GM12878 (cell line): ENCODE measurements around the gene LPIN1. TPM values are rescaled to one million over a fixed set of nuclear protein-coding genes. Genes with fewer than 3 reads are reported as not detected.

ENCODE experiments used
- ATAC-seq: fragments of 200-7000 bp; cut with Tn5 transposase; 3 replicates; pipeline ENCODE4 v1.9.1; 2020; ENCODE audit warnings: mild to moderate bottlenecking, moderate library complexity
- BruUV-seq: library from RNA; stranded (reverse); fragments of 400-500 nt; replicated peaks from 2 replicates; lab custom pipeline; 2021; lab: Mats Ljungman, UMichigan
- CTCF ChIA-PET: fragments of 300-600 bp; sonication (Branson Sonifier 250); formaldehyde crosslinking; extraction: SDS; loops from one replicate; lab custom pipeline; 2021; ENCODE audit warnings: inconsistent platforms; lab: Yijun Ruan, JAX
- POLR2A ChIA-PET: fragments of 350-600 bp; formaldehyde crosslinking; extraction: SDS; loops from one replicate; lab custom pipeline; 2021; ENCODE audit warnings: inconsistent platforms; lab: Charles Lee
- RAD21 ChIA-PET: fragments of 300-600 bp; sonication (Branson Sonifier 250); formaldehyde crosslinking; loops from one replicate; lab custom pipeline; 2023; ENCODE audit warnings: antibody characterized with exemption; ENCODE audit not compliant: unreplicated experiment; lab: Charles Lee
- SMC1A ChIA-PET: fragments of 300-600 bp; sonication (Branson Sonifier 250); formaldehyde crosslinking; loops from one replicate; lab custom pipeline; 2023; ENCODE audit not compliant: unreplicated experiment, uncharacterized antibody; lab: Charles Lee
- DNase-seq: peaks from one replicate; pipeline ENCODE4 v3.0.0-alpha.2; 2011; ENCODE audit warnings: low read depth, low spot score
- FAIRE-seq: peaks from 3 replicates; lab custom pipeline; 2011; peaks lifted over from hg19 to GRCh38; lab: Jason Lieb, UNC
- H2AFZ ChIP-seq: 2 replicates; pipeline ENCODE4 v1.6.0; 2011; ENCODE audit warnings: low read depth, low read length, control low read depth; ENCODE audit not compliant: control insufficient read depth
- H3K27ac ChIP-seq: 2 replicates; pipeline ENCODE4 v1.5.1; 2011; ENCODE audit warnings: control low read depth; ENCODE audit not compliant: control insufficient read depth, insufficient read depth
- H3K27me3 ChIP-seq, 2 experiments: replicated peaks in 1 of 2; 2 replicates each; pipeline versions ENCODE4 v1.6.0 to v1.6.1; 2011; ENCODE audit warnings: low read length in 1 of 2; ENCODE audit not compliant: control insufficient read depth in 2 of 2, insufficient read depth in 2 of 2
- H3K36me3 ChIP-seq, 2 experiments: 2 replicates each; pipeline ENCODE4 v1.5.1; 2011; ENCODE audit warnings: low read length in 1 of 2; ENCODE audit not compliant: control insufficient read depth in 2 of 2, insufficient read depth in 2 of 2
- H3K4me1 ChIP-seq: 2 replicates; pipeline ENCODE4 v1.6.1; 2011; ENCODE audit warnings: mild to moderate bottlenecking, low read length, moderate library complexity, mixed read lengths; ENCODE audit not compliant: control insufficient read depth, insufficient read depth
- H3K4me2 ChIP-seq: 2 replicates; pipeline ENCODE4 v1.6.0; 2011; ENCODE audit warnings: control low read depth; ENCODE audit not compliant: control insufficient read depth, insufficient read depth
- H3K4me3 ChIP-seq: fragments of 200-600 bp; sonication (generic); 2 replicates; pipeline ENCODE4 v1.5.1; 2016
- H3K79me2 ChIP-seq: 2 replicates; pipeline ENCODE4 v1.6.0; 2011; ENCODE audit warnings: low read length; ENCODE audit not compliant: control insufficient read depth, insufficient read depth
- H3K9ac ChIP-seq: 2 replicates; pipeline ENCODE4 v1.8.0; 2011; ENCODE audit warnings: low read length, control low read depth, mixed read lengths; ENCODE audit not compliant: control insufficient read depth, insufficient read depth
- H3K9me3 ChIP-seq: replicated peaks from 3 replicates; pipeline ENCODE4 v1.5.1; 2011; ENCODE audit warnings: mild to moderate bottlenecking, low read length; ENCODE audit not compliant: control insufficient read depth, insufficient read depth
- H4K20me1 ChIP-seq: 2 replicates; pipeline ENCODE4 v1.6.0; 2011; ENCODE audit not compliant: control insufficient read depth, insufficient read depth
- HDAC6 ChIP-seq: fragments of 200-600 bp; sonication (generic); IDR thresholded peaks from one replicate; pipeline ENCODE4 v1.8.0; 2017; ENCODE audit warnings: antibody characterized with exemption; ENCODE audit not compliant: unreplicated experiment
- PAX8 ChIP-seq: fragments of 450-650 bp; IDR thresholded peaks from 2 replicates; pipeline ENCODE4 v1.6.1; 2017; ENCODE audit warnings: mild to moderate bottlenecking, moderate library complexity
- SREBF1 ChIP-seq: IDR thresholded peaks from 2 replicates; pipeline ENCODE4 v1.6.1; 2012; ENCODE audit warnings: mild to moderate bottlenecking, low read length
- TCF7 ChIP-seq: IDR thresholded peaks from 2 replicates; pipeline ENCODE4 v1.6.1; 2014; ENCODE audit warnings: antibody characterized with exemption, borderline replicate concordance
- ZSCAN29 ChIP-seq: fragments of 450-650 bp; IDR thresholded peaks from 2 replicates; pipeline ENCODE4 v1.6.1; 2017; ENCODE audit warnings: mild to moderate bottlenecking, moderate library complexity
- WGBS: methylation state at CpG from one replicate; pipeline ENCODE4 v1.1.6; 2016; ENCODE audit warnings: low lambda C conversion rate; ENCODE audit not compliant: insufficient replicate concordance, insufficient coverage; ENCODE audit errors: missing lambda C conversion rate; 5-methylcytosine and 5-hydroxymethylcytosine counted together
- in situ Hi-C: fragments of 300-500 bp; cut with MboI; formaldehyde crosslinking; loops from 9 replicates; pipeline ENCODE4 v1.14.3; 2018; ENCODE audit warnings: mixed read lengths
- intact Hi-C: fragments of 100-400 bp; cut with micrococcal nuclease; formaldehyde crosslinking; loops from one replicate; pipeline ENCODE4 v1.14.2; 2022; ENCODE audit not compliant: unreplicated experiment
- polyA plus RNA-seq, 11 experiments: library from polyadenylated mRNA; depleted of rRNA in 4 of 11; unstranded in 6 of 11; stranded (reverse) in 5 of 11; fragments of >200 nt; fragmentation: Nextera tagmentation in 4 of 11; fragmentation: Illumina TruSeq in 1 of 11; extraction: Ambion mirVana in 4 of 11; extraction: Trizol in 1 of 11; gene quantifications; 1 replicate in 1 of 11; 2 replicates in 10 of 11; pipeline versions ENCODE4 v1.2.1 to v1.2.3, GENCODE V29; 2011 to 2016; ENCODE audit warnings: inconsistent platforms in 2 of 11, missing spikeins in 2 of 11, low read depth in 1 of 11
- total RNA-seq, 4 experiments: library from RNA; depleted of rRNA in 3 of 4; stranded (reverse); fragments of >200 nt in 3 of 4; fragmentation: Illumina TruSeq in 1 of 4; extraction: Trizol in 1 of 4; gene quantifications; 2 replicates each; pipeline versions ENCODE4 v1.2.1 to v1.2.3, GENCODE V29; 2013 to 2021
- TF ChIP-seq, protein P1 (sequence below): fragments of 450-650 bp; IDR thresholded peaks from 2 replicates; pipeline ENCODE4 v1.6.1; 2016; ENCODE audit warnings: mild to moderate bottlenecking
- TF ChIP-seq, protein P2 (sequence below): fragments of 450-650 bp; IDR thresholded peaks from 2 replicates; pipeline ENCODE4 v1.6.1; 2017; ENCODE audit warnings: mild to moderate bottlenecking, moderate library complexity

The LPIN1 gene
- total and polyA plus RNA-seq, 10 of the 15 experiments (the other 5 are each of a cell fraction or from before 2014, with no cell fraction given): 18.8 to 82.5 (median 50.3) TPM

DNA sequence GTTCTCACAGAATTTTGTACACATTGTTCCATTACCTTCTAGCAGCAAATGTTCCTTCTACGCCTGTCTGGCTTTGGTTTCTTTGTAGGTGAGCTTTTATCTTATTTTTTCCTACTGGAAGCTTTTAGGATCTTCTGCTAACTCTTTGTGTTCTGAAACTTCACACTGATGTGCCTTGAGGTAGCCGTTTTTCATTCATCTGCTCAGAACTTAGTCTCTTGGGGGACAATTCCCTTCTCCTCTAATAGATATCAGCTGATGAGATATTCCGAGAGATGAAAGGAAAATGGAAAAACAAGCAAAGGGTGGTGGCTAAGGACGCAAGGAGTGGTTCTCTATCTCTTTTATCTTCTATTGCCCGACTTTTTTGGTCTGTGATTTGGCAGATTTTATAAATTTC, 27.8 kb upstream of the LPIN1 start:
- H4K20me1 ChIP-seq: no peaks in the 10 kb centered on the region
- H3K4me1 ChIP-seq: no peaks in the 10 kb centered on the region
- no peaks in the 10 kb centered on the region for H3K36me3 ChIP-seq
- WGBS: 12% methylated on average over 5 of the region's 5 CpGs
- H3K27ac ChIP-seq: no peak overlapping the region
- no peak overlapping the region for H2AFZ ChIP-seq
- ChIA-PET SMC1A (interaction anchor here (0.7 to 2.2 kb wide), 12 partner anchors 11 to 64 kb away, joined by 3 to 6 read pairs (median 4); no protein-coding TSS in a partner anchor), POLR2A (interaction anchor here (0.6 to 1.0 kb wide), 2 partner anchors 26 to 58 kb away, joined by 4 read pairs; no protein-coding TSS in a partner anchor), RAD21 (interaction anchor here (1.3 kb wide), 1 partner anchor 9 kb away, joined by 3 read pairs; no protein-coding TSS in a partner anchor), CTCF (interaction anchor here (0.9 to 2.2 kb wide), 5 partner anchors 20 to 30 kb away, joined by 3 to 10 read pairs (median 4); no protein-coding TSS in a partner anchor)
- ATAC-seq (no peak), FAIRE-seq (no peak), DNase-seq (no peak)
- in situ Hi-C loops: no loop called here
- peaks cover 2 to 5% of the 10 kb centered on the region in 2 experiments; a peak in 2 of 4 replicates for H3K27me3 ChIP-seq
- H3K4me3 ChIP-seq: no peak overlapping the region
- no peak overlapping the region for H3K4me2 ChIP-seq
- no peaks in the 10 kb centered on the region for H3K9me3 ChIP-seq
- TF ChIP-seq, protein P1, sequence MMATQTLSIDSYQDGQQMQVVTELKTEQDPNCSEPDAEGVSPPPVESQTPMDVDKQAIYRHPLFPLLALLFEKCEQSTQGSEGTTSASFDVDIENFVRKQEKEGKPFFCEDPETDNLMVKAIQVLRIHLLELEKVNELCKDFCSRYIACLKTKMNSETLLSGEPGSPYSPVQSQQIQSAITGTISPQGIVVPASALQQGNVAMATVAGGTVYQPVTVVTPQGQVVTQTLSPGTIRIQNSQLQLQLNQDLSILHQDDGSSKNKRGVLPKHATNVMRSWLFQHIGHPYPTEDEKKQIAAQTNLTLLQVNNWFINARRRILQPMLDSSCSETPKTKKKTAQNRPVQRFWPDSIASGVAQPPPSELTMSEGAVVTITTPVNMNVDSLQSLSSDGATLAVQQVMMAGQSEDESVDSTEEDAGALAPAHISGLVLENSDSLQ: no peak
- TF ChIP-seq, protein P2, sequence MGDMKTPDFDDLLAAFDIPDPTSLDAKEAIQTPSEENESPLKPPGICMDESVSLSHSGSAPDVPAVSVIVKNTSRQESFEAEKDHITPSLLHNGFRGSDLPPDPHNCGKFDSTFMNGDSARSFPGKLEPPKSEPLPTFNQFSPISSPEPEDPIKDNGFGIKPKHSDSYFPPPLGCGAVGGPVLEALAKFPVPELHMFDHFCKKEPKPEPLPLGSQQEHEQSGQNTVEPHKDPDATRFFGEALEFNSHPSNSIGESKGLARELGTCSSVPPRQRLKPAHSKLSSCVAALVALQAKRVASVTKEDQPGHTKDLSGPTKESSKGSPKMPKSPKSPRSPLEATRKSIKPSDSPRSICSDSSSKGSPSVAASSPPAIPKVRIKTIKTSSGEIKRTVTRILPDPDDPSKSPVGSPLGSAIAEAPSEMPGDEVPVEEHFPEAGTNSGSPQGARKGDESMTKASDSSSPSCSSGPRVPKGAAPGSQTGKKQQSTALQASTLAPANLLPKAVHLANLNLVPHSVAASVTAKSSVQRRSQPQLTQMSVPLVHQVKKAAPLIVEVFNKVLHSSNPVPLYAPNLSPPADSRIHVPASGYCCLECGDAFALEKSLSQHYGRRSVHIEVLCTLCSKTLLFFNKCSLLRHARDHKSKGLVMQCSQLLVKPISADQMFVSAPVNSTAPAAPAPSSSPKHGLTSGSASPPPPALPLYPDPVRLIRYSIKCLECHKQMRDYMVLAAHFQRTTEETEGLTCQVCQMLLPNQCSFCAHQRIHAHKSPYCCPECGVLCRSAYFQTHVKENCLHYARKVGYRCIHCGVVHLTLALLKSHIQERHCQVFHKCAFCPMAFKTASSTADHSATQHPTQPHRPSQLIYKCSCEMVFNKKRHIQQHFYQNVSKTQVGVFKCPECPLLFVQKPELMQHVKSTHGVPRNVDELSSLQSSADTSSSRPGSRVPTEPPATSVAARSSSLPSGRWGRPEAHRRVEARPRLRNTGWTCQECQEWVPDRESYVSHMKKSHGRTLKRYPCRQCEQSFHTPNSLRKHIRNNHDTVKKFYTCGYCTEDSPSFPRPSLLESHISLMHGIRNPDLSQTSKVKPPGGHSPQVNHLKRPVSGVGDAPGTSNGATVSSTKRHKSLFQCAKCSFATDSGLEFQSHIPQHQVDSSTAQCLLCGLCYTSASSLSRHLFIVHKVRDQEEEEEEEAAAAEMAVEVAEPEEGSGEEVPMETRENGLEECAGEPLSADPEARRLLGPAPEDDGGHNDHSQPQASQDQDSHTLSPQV: no peak
- TF ChIP-seq HDAC6 (no peak), SREBF1 (no peak), ZSCAN29 (no peak), PAX8 (no peak), TCF7 (no peak)
- intact Hi-C loops: no loop called here
- no peak overlapping the region for H3K9ac ChIP-seq
- H3K79me2 ChIP-seq: no peaks in the 10 kb centered on the region
- no TSS peak for BruUV-seq
